ENCODE measurements around the gene NXPE1.
A peak's percentile ranks its signal among the peaks of the same experiment; 100 is the strongest.

Gene NXPE1

DNA sequence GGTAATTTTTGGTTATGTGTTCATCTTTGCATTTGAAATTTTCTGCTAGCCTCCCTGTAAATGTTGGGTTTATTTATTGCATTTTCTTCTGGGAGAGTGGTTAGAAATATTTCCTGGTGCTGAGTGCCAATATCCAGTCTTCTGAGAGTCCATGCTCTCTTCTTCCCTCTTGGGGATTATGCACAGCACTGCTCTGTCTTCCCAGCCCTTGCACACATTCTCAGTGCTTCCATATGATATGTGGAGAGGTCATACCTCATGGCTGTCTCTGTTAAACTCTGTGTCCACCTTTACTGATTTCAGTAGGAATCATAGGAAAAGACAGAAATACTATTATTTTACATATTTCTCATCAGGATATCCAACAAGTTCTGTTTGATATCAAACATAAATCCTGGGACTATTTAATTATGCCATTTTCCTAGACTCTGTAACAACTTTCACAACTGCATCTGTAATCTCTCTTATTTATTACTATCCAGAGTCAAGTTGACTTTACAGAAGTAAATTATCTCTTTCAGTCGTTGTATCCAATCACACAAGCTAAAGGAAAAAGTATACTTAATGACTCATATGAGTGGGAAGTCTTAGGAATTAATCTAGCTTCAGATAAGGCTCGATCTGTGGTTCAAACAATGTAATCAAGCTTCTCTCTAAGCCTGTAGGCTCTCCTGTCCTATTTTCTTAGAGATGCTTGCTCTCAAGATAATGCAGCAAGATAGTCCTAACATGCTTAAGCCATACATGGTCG, 2.7 kb upstream of the NXPE1 start:
- DNase-seq, result peak; percentile 33

- no peak for DNase-seq
Observed at GRCh38 chr11:114556135-114556534, 3.5 kb downstream of the NXPE1 start.

DNA sequence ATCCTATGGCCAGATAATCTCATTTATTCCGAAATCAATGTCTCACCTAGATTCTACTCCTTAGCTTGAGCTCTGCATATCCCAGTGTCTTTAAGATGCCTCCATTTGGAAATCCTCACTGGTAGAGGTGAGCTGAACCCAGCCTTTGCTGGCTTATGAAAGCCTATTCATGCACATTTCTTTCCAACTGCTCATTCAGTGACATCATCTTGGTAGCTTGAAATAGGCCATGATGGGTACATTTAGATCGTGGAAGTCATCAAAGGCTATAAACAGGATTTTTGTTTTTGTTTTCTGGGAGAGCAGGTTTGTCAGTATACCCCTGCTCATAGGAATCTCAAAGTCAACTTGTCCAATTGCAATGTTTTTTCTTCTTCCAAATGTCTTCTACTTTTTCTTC, 6.0 kb downstream of the NXPE1 start:
- no peak for DNase-seq

GRCh38 chr11:114551060-114551459, 8.6 kb downstream of the NXPE1 start:
- DNase-seq, result no peak

- DNase-seq, result no peak
Observed at GRCh38 chr11:114525682-114526081, 34.0 kb downstream of the NXPE1 start.

DNA sequence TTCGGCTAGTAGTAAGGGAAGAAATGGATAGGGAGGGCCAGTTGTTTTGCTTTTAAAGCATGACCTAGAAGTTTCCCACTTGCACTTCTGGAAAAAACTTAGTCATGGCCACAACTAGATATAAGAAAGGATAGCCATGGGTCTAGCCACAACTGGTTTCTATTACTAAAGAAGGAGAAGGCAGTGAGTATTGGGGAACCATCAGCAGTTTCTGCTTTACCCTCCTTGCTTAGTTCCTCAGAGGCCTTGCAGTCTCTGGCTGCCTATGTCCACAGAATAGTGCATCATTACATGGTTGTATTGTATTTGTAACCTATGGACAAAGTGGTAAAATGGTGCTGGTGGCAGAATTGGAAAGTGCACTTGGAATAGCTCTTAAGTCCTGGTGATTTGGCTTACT, 35.6 kb downstream of the NXPE1 start:
- no peak for DNase-seq

DNA sequence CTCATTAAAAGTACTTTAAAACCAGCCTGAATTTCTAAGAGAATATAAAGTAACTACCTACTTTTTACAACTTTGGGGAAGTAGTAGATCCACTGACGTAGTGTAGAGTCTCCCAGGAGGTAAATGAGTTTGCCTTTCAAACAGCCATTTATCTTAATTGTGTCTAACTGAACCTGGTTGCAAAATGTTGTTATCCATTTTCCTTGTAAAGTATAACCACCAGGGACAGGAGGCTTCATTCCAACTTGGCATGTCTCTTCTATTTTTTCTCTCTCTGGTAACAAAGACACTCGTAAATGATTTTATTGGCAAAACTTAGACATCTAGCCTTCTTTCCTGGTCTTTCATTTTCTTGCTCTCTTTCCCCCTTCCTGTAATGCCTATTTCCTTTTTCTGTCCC, 36.9 kb downstream of the NXPE1 start:
- no peak for DNase-seq

DNA sequence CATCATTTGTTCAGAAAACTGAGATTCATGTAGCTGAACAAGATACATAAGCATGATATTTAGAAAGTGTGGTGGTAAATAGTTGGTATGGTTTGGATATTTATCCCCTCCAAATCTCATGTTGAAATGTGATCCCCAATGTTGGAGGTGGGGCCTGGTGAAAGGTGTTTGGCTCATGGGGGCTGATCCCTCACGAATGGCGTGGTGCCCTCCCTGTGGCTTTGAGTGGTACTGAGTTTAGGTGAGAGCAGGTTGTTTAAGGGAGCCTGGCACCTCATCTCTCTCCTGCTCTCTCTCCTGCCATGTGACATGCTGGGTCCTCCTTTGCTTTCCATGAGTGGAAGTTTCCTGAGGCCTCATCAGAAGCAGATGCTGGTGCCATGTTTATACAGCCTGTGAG, 48.1 kb downstream of the NXPE1 start:
- DNase-seq, result no peak

DNA sequence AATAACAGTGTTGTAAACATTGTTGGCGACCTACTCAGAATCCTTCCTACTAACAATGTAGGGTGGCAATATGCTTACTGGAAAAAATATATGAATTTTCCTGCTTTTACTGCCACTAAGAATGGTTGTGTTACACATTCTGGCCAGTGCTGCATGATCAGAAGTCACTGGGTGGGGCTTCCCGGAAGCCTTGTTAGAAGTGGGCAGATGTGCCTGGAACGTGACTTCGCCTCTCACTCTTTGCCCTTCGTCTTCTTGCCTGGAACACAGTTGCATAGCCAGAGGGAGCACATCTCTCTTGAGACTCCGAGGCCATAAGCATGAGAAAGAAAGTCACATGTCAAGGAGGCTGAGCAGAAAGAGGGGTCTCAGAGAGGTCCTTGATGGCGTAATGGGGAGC, 48.6 kb downstream of the NXPE1 start:
- no peak for DNase-seq

DNA sequence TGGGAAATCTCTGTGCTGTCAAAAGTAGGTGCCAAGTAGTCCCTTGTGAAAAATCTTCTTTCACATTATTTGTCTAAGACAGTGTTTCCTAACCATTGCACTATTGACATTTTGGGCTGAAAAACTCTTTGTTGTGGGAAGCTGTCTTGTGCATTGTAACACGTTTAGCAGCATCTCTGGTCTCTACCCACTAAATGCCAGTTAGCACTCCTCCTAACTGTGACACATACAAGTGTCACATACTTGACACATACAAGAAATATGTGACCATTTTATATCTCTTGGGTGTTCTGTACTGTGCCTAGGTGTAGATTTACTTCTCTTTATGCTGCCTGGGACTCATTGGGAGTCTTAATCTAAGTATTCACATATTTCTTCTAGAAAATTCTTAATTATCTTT, 57.8 kb downstream of the NXPE1 start:
- peak; percentile 4 for DNase-seq

- peak; percentile 55 for DNase-seq
Observed at GRCh38 chr11:114499756-114500155, 59.9 kb downstream of the NXPE1 start.

DNA sequence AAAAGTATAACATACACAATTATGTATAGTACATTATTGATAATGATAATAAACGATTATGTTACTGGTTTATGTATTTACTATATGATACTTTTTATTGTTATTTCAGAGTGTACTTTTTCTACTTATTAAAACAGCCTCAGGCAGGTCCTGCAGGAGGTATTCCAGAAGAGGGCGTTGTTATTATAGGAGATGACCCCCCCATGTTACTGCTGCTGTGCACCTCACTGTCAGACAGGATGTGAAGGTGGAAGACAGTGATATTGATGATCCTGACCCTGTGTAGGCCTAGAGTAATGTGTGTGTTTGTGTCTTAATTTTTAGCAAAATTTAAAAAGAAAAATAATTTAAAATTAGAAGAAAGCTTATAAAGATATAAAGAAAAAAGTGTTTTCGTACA, 62.8 kb downstream of the NXPE1 start:
- no peak for DNase-seq

- DNase-seq, result no peak
Observed at GRCh38 chr11:114483929-114484328, 75.8 kb downstream of the NXPE1 start.

DNA sequence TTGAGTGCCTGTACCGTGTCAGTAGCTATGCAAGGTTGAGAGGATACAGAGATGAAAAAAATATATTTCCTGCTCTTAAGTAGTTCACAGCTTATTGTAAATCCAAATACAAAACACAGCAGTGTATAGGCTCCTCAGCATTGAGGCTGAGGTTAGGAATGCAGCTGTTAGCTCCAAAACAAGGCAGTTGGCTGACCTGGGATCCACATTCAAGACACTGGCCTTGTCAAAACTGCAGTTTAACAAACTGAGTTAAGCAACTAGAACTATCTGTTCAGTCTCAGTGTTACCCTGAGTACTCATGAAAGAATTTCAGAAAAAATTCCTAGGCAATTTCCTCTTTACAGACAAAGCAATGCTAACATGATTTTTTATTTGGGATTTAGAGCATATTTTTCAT, 77.6 kb downstream of the NXPE1 start:
- DNase-seq, result no peak

DNA sequence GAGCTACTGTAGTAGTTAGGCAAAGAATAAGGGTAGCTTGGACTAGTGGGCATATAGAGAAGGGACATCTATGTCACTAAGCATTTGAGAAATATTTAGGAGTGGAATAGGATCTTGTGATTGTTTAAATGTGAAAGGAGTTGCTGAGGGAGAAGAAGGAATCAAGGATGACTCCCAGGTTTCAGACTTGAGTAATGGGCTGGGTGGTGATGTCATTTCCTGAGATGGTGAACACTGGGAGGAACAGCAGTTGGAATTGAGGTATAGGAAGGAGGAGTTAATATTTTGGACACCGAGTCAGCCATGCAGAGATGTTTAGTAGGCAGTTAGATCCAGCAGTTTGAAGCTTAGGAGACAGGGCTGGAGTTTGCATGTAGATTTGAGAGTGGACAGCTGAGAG, 80.3 kb downstream of the NXPE1 start:
- peak; percentile 6 for DNase-seq

GRCh38 chr11:114478768-114479167, 80.9 kb downstream of the NXPE1 start:
- DNase-seq, result peak; percentile 8

- no peak for DNase-seq
Observed at GRCh38 chr11:114478001-114478410, 81.7 kb downstream of the NXPE1 start.

DNA sequence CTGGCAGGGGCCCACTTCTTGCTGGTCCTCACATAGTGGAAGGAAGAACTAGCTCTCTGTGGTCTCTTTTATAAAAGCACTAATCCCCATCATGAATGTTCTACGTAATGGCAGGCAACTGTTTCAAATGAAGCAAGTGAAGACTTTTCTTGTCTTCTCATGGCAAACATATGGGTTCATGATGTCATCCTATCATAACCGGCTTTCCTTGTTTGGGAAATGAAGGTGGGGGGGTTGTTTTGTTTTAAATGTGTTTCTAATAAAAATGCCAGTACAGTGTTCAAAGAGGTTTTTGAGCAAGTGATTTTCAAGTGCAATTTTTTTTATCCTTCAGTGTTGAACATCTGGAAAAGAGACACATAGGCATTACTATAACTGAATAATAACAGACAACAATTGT, 87.0 kb downstream of the NXPE1 start:
- DNase-seq, result peak; percentile 28
